ENCODE data around the gene NAP1L4. TPM values are rescaled to one million over a fixed set of nuclear protein-coding genes. Genes with fewer than 3 reads are reported as not detected.

NAP1L4 gene
- total RNA-seq, 1 experiment from 2014 or later, result 98.0 TPM

DNA sequence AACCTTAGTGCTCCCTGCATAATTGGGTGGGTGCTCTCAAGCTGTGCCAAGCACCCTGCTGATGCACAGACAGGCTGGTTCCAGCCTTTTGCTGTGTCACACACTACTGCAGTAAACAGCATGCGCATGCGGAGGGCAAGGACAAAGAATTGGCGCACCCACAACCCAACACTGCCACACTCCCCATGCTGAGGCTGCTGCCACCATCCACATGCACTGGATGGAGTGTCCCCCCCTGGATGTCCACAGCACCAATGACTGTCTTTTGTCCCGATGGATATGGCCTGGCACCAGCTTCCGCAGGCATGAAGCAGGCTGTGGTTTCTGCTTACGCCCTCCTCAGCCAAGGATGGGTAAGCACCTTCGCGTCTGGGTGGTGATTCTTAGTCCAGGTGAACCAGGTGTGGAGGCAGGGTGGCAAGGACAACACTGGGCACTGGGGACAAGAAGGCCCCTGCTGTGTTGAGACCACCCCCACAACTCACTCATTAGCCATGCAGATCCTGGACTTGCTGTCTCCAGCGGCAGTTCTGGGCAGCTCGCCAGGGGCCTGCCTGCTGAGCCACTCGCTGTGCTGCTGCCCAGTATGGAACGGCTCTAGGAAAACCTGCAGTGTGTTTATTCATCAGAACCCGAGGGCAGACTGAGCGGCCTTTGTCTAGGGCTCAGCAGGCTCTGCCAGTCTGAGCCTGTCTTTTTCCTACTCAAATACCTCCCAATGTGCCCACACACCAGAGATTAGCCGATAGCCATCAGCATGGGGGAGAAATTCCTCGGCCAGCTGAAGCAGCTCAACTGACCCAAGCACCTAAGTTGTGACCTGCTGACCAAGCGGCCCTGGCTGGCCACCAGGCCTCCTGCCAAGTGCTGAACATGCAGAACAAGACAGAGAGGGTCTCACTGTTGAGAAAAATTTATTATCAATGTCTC, 8.2 kb upstream of the NAP1L4 start:
- Histone ChIP-seq H3K9me3 (no peaks in the 10 kb centered on the region), H3K36me3 (peaks cover 21% of the 10 kb centered on the region), H3K27me3 (no peaks in the 10 kb centered on the region), H3K4me3 (no peak overlapping the region)
- peak; percentile 89 for DNase-seq

DNA sequence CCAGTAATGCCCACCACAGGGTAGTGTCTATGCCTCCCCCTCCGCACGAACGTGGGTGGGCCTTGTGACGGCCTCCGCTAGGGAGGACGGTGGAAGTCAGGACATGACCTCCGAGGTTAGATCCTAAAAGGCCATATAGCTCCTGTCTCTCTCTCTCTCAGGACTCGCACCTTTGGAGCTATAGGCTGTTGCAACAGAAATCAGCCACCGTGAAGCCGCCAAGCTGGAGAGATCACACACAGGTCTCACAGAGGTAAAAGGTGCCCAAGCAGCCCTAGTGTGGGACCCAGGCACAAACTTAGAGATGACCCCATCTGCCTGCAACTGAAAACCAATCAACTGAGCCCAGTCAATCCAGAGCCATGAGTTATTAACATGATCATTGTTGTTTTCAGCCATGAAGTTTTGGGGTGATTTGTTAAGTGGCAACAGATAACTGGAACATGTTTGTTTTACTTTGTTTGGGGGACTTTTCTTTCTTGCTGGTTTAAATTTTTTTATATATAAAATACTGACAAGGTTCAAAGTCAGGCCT, 7.4 kb upstream of the NAP1L4 start:
- DNase-seq, result no peak
- H3K4me3 ChIP-seq, result no peak overlapping the region
- H3K36me3 ChIP-seq, result peaks cover 18% of the 10 kb centered on the region
- H3K9me3 ChIP-seq, result no peaks in the 10 kb centered on the region
- no peaks in the 10 kb centered on the region for H3K27me3 ChIP-seq

DNA sequence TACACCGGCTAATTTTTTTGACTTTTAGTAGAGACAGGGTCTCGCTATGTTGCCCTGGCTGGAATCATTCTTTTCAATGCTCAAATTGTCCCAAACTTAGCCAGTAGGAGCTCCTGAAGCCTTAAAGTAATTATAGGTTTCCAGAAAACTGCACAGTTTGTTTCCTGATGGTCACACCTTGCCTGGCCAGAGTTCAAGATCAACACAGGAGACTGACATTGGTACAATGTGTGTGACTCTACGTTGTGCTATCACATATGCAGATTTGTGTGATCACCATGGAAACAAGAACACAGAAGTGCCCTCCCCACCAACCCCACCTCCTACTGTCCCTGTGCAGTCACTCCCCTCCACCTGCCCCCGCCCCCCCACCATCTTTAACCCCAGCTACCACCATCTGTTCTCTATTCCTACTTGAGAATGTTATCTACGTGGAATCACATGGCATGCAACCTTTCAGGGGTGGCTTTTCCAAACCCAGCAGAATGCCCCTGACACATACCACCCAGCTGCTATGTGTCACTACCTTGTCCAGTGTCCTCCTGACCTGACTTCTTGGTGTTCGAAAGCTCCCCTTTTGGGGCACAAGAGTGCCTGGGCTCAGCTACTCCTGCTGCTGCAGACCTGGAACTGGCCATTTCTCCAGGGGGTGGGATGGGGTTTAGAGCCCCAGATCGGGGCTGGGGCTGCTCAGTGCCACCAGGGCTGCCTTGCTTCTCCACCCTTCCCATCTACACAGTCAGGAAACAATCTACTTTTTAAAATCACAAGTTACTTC, 6.1 kb upstream of the NAP1L4 start:
- no peaks in the 10 kb centered on the region for H3K27me3 ChIP-seq
- no peak overlapping the region for H3K4me3 ChIP-seq
- H3K36me3 ChIP-seq, result peaks cover 13% of the 10 kb centered on the region
- no peaks in the 10 kb centered on the region for H3K9me3 ChIP-seq
- no peak for DNase-seq

DNA sequence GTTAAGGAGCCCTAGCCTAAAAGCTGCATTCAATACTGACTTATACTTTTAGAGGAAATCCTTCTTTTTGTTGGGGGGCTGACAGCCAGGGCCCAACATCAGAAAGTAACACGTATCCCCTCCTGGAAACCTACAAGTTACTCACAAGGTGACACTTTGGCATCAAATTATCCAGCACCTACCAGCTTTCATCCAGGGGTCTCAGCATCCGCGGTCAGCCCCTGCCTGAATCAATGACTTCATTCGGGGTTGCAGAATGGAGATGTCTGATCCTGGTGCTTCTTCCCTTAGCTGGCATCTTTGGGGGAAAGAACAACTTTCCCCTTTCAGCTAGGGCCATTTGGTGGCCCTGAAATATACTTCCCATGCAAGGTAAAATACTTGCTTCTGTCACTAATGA, 5.3 kb upstream of the NAP1L4 start:
- H3K27me3 ChIP-seq, result no peaks in the 10 kb centered on the region
- no peak overlapping the region for H3K4me3 ChIP-seq
- no peaks in the 10 kb centered on the region for H3K9me3 ChIP-seq
- peaks cover 13% of the 10 kb centered on the region for H3K36me3 ChIP-seq
- DNase-seq, result no peak

DNA sequence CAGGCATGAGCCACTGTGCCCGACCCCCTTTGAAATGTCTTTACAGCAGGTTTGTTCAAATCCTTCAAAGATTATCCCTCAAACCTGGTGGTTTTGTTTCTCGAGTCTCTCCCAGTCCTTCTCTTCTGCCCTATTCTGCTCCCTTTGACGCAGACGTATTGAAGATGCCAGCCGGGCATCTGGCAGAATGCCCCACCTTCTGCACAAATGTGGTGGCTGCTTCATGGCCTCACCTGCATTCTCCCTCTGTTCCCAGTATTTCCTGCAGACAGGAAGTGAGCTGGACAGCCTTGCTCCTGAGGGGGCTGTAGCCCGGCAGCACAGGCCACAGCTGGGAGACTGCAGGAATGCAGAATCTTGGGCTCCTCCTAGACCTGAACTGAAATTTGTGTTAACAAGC, 4.8 kb upstream of the NAP1L4 start:
- Histone ChIP-seq H3K9me3 (no peaks in the 10 kb centered on the region), H3K36me3 (peaks cover 8% of the 10 kb centered on the region), H3K4me3 (no peak overlapping the region), H3K27me3 (no peaks in the 10 kb centered on the region)
- DNase-seq, result no peak

DNA sequence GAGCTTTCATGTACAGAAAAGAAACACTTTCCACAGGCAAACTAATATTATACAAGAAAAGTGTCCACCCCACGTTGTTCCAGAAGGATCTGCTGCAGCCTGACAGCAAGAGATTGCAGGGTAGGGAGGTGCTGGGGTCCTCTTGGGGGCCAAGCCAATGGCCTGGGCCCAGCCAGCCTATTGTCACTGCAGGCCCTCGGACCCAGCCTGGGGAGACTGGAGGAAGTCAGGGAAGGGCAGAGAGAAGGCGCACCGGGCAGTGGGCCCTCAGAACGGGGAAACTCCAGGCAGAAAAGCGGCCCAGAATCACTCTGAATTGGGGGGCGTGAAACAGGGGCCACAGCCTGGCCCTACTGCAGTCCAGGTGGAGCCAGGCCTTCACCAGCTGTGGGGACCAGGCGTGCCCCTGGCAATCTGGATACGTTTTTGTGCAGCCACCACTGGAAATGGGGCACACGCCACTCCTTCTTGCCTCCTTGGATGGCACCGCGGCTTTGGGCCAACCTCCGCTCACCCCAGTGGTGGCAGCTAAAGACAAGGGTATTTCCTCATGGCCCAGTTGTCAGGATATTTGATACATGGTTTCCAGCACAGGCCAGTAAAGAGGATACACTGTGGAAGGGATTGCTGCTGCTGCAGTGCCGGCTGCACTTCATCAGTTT, 3.9 kb upstream of the NAP1L4 start:
- H3K4me3 ChIP-seq, result no peak overlapping the region
- no peaks in the 10 kb centered on the region for H3K9me3 ChIP-seq
- H3K27me3 ChIP-seq, result no peaks in the 10 kb centered on the region
- H3K36me3 ChIP-seq, result peaks cover 7% of the 10 kb centered on the region
- no peak for DNase-seq

DNA sequence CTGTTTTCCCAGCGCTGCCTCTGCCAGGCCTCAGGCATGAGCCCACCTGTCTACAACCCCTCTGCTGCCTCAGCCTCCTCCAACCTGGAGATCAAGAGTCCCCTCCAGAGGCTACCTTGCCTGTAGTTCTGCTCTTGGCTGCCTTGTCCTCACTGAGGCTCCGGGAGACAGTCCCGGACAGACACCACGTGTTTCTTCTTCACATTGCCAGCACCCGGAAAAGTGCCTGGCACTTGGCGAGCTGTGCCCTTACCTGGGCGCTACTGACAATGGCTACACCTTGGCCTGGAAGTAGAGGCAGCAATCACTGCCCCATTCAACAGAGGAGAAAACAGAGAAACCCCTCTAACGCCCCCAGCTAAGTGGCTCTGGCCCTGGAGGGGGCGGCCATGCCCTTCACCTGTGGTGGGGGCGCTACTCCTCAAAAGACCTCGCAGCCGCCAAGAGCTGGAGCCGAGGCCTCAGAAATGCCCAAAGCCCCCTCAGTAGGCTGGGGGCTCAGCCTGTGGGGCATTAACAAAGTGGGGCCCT, 3.0 kb upstream of the NAP1L4 start:
- Histone ChIP-seq H3K4me3 (no peak overlapping the region), H3K27me3 (no peaks in the 10 kb centered on the region), H3K36me3 (peaks cover 7% of the 10 kb centered on the region), H3K9me3 (no peaks in the 10 kb centered on the region)
- no peak for DNase-seq

DNA sequence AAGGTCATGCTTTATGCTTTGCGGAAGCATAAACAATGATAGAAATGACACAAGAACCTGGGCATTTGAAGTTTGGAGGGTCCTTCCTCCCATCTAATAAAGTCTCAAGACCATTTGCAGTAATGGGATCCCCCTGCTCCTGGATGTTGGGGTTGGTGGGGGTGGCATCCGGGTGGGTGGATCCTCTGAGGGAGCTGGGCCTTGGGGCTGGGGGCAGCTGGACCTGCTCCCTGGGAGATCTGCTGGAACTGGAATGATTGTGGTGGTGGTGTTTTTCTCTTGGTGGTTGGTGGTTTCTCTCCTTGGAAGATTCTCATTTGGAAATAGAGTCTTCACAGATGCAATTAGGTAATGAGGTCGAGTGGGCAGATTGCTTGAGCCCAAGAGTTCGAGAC, 2.2 kb upstream of the NAP1L4 start:
- no peaks in the 10 kb centered on the region for H3K27me3 ChIP-seq
- no peak for DNase-seq

DNA sequence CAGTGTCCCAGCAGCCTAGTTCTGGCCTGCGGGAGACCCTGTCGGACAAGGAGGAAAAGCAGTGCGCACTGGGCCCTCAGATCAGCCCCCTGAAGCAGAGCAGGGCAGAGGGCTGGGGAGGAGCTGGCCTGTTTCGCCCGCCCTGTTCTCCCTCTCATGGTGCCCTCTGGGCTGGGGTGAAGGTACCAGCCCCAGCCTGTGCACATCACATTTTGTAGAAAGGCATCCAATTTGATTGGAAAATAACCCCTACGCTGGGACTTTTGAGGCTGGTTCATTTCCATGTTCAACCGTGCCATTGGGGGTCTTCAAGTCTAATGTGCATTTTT, 832 bp upstream of the NAP1L4 start:
- peaks cover 12% of the 10 kb centered on the region for H3K36me3 ChIP-seq
- H3K27me3 ChIP-seq, result no peaks in the 10 kb centered on the region
- H3K4me3 ChIP-seq, result peak overlapping the region; percentile 76
- no peak for DNase-seq
- H3K9me3 ChIP-seq, result no peaks in the 10 kb centered on the region

More for the DNA sequence above, 2.2 kb upstream of the NAP1L4 start:
- no peaks in the 10 kb centered on the region for H3K9me3 ChIP-seq
- H3K36me3 ChIP-seq, result peaks cover 4% of the 10 kb centered on the region
- no peak overlapping the region for H3K4me3 ChIP-seq

DNA sequence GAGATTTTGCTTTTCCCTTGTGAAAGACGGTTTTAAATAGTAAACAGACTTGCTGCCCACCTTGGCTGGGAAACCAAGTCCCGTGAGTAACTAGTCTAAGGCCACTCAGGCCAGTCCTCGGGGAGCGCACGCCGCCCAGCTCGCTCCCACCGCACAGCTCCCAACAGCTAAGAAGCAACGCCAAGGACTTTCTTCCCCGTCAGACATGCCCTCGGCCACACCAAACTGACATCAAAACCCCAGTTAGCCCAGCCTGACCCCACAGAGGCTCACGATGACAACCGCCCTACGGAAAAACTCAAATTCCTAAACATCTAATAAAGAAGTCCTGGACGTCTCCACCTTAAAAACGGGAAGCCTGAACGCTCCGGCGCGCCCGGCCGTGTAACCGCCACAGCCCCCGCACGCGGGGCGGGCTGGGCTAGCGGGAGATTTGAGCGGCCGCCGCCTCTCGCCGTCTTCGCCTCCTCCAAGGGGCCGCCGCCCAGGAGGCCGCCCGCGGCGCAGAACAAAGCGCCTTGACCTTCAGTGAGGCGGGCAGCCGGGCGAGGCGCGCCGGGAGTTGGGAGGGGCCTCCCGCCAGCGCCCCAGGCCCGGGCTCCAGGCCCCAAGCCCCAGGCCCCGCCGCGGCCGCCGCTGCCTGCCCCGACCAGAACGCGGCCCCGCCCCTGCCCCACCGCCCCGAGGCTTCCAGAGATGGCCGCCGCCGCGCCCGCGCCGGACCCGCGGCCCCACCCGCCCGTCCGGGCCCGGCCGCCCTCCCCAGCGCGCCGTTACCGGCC, 486 bp downstream of the NAP1L4 start:
- H3K27me3 ChIP-seq, result no peaks in the 10 kb centered on the region
- no peaks in the 10 kb centered on the region for H3K9me3 ChIP-seq
- H3K4me3 ChIP-seq, result peak overlapping the region; percentile 76
- DNase-seq, result no peak
- peaks cover 13% of the 10 kb centered on the region for H3K36me3 ChIP-seq

DNA sequence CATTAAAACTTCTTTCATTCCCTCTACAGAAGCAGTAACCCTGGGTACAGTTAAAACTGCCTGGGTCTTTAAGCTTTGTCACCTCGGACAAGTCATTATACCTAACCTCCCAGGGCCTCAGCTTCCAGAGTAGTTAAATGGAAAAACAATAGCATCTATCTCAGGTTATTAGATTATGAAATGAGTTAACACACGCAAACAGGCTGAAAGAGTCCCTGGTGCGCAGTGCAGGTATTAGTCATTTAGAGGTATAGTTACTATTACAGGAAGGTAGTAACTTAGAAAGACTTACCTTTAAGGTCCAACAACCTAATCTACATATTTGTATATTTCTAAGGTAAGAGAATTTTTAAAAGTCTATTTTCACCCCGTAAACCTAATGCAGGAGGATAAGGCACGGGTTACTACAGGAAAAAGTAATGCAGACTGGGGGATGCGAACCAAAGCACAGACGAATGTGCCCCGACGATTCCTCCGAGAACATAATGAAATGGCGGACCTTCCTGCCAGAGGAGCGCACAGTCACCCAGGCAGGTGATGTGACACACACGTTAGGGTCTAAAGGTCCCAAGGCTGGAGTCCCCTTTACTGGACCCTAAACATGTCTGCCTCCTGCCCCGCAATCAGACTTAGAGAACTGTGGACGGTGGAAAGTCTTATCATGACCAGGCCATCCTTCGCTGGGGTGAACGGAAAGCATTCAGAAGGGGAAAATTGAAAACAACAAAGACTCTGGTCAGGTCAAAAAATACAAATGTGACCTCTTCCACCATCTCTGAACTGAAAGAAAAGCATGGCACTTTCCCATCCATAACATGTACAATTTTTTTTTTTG, 1.3 kb downstream of the NAP1L4 start:
- no peak for DNase-seq
- peaks cover 13% of the 10 kb centered on the region for H3K36me3 ChIP-seq
- H3K4me3 ChIP-seq, result peak overlapping the region; percentile 76
- no peaks in the 10 kb centered on the region for H3K27me3 ChIP-seq
- H3K9me3 ChIP-seq, result no peaks in the 10 kb centered on the region

DNA sequence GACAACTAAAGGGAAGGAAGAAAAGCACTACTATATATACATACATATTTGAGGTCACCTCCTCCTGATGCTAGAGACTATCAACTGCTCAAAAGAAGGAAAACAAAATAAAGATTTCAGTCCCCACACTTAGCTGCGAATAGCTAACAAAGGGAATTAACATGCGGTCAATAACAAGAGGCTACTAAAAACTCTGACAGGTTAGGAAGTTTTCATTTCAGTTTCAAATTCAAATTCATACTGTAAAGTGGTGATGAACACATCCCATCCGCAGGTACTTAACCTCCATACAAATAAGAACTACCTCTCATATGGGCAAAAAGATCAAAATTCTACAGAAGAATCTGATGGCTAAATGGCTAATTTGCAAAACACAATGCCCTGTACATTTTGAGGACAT, 2.6 kb downstream of the NAP1L4 start:
- H3K36me3 ChIP-seq, result peaks cover 16% of the 10 kb centered on the region
- H3K27me3 ChIP-seq, result no peaks in the 10 kb centered on the region
- peak overlapping the region; percentile 76 for H3K4me3 ChIP-seq
- no peaks in the 10 kb centered on the region for H3K9me3 ChIP-seq
- DNase-seq, result no peak

DNA sequence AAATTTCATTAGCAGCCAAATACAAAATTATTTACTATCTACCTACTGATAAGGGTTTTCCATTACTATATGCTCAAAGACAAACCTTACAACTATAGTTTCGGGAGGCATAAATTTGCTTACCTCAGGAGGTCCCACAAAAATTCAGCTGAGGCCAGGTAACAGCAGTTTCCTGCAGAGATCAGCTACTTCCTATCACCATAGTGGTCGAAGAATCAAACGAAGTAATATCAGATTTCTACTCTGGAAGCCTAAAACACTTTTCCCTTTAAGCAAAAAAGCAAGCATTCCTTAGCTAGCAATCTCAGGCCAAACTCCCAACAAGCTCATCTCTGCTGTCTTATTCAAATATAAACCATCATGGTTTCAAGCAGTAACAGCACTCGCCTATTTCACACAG, 3.1 kb downstream of the NAP1L4 start:
- no peak for DNase-seq
- Histone ChIP-seq H3K9me3 (no peaks in the 10 kb centered on the region), H3K4me3 (peak overlapping the region; percentile 76), H3K27me3 (no peaks in the 10 kb centered on the region), H3K36me3 (peaks cover 16% of the 10 kb centered on the region)

DNA sequence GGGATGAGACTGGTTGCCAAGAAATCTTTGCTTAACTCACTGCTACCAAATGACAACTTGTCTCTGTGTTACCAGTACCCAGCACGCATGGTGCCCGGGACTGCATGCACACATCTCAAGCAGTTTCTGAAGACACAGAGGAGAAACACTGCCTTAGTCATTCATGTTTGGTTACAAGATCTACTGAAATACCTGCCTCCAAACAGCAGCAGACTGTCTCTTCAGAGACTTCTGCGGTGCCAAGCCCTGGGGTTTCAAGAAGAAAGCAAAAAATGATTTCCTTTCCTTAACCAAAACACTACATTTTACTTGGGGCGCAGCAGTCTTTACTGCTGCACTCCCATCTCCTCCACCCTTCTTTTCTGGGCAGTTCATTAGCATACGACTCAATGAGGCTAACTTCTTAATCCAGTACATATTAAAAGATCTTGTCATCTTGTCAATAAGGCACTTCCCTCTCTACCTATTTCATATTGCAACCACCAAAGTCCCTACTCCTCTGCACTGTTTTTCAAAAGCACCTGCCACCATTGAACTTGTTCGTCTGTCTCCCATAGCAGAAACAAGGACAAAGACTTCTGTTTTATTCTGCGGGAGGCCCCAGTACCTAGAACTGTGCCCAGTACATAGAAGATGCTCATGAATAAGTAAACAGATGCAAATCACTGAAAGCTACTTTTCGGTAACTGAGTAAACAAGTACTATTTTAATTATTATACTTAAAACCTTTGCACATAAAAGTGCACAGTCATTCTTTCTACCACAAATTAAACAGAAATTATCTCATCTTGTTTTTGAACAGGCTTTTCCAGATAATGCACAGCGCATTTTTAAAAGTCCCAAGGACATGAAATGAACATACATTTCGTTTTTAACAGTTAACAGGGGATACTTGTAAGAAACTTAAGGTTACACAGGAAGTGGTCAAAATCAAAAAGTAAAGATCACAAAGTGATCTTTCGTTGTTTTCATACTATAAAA, 4.0 kb downstream of the NAP1L4 start:
- Histone ChIP-seq H3K27me3 (no peaks in the 10 kb centered on the region), H3K36me3 (peaks cover 16% of the 10 kb centered on the region), H3K4me3 (no peak overlapping the region), H3K9me3 (no peaks in the 10 kb centered on the region)
- no peak for DNase-seq
